OCI-LY7 (cell line): Measurements from ENCODE around the gene FAM81A.

Experiments used
- CTCF ChIP-seq: fragments of 200-600 bp; sonication (generic); conservative IDR thresholded peaks from 2 replicates; pipeline ENCODE4 v1.5.1; 2014; ENCODE audit warnings: mild to moderate bottlenecking, antibody characterized with exemption, low read length, moderate library complexity, mixed read lengths
- EZH2phosphoT487 ChIP-seq: fragments of 200-600 bp; sonication (generic); IDR thresholded peaks from 2 replicates; pipeline ENCODE4 v1.6.1; 2018; ENCODE audit warnings: low read depth, borderline replicate concordance, mild to moderate bottlenecking, mixed run types, antibody characterized with exemption, low read length, moderate library complexity, mixed read lengths

DNA sequence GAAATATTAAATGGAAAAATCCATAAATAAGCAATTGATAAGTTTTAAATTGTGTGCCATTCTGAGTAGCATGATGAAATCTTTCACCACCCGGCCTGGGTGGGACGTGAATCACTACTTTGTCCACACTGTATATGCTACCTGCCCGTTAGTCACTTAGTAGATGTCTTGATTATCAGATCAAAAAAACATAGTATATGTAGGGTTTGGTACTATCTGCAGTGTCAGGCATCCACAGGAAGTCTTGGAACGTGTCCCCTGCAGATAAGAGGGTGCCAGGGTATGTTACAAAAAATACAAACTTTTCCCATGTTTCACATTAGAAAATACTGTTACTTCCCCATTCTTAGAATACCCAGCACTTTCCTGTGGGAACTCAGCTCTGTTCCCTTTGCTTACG lies 35.2 kb downstream of the FAM81A start:
- no peak for TF ChIP-seq CTCF
- no peak for TF ChIP-seq EZH2phosphoT487
